ENCODE measurements around the gene DNAH3.
"Not testable (repeated sequence)": the region's sequence is repeated elsewhere in the genome, so short reads cannot be mapped to it uniquely, and the experiment has no call there.

DNAH3 gene

GRCh38 chr16:21071741-21072140 lies 78.9 kb downstream of the DNAH3 start:
- DNase-seq (ENCODE audit: low read depth, low spot score), result no peak
- TF ChIP-seq CTCF (IDR thresholded peaks at IDR 0.05; ENCODE audit: insufficient read depth, low read length, missing control alignments), result no peak
- H3K4me3 ChIP-seq (ENCODE audit: low read depth, low read length), result no peak overlapping the region
- ChIA-PET CTCF (interaction anchor here (1.1 to 4.3 kb wide), 2 partner anchors 9 to 13 kb away, joined by 3 to 20 read pairs; no protein-coding TSS in a partner anchor), POLR2A (no interaction called here)

GRCh38 chr16:21070564-21070963 lies 80.1 kb downstream of the DNAH3 start:
- H3K4me3 ChIP-seq (ENCODE audit: low read depth, low read length), result no peak overlapping the region
- ChIA-PET POLR2A (no interaction called here), CTCF (interaction anchor here (1.2 kb wide), 1 partner anchor 8 kb away, joined by 3 read pairs; no protein-coding TSS in a partner anchor)
- TF ChIP-seq CTCF (IDR thresholded peaks at IDR 0.05; ENCODE audit: insufficient read depth, low read length, missing control alignments), result no peak
- no peak for DNase-seq (ENCODE audit: low read depth, low spot score)

GRCh38 chr16:21069986-21070385 lies 80.7 kb downstream of the DNAH3 start:
- ChIA-PET CTCF (interaction anchor here (1.2 kb wide), 2 partner anchors 9 to 14 kb away, joined by 3 to 4 read pairs; no protein-coding TSS in a partner anchor), POLR2A (no interaction called here)
- no peak overlapping the region for H3K4me3 ChIP-seq (ENCODE audit: low read depth, low read length)
- no peak for TF ChIP-seq CTCF (IDR thresholded peaks at IDR 0.05; ENCODE audit: insufficient read depth, low read length, missing control alignments)
- no peak for DNase-seq (ENCODE audit: low read depth, low spot score)

GRCh38 chr16:21064203-21064602 lies 86.4 kb downstream of the DNAH3 start:
- TF ChIP-seq CTCF (IDR thresholded peaks at IDR 0.05; ENCODE audit: insufficient read depth, low read length, missing control alignments), result no peak
- POLR2A ChIA-PET, result no interaction called here
- DNase-seq (ENCODE audit: low read depth, low spot score), result no peak
- H3K4me3 ChIP-seq (ENCODE audit: low read depth, low read length), result no peak overlapping the region
- CTCF ChIA-PET, result no interaction called here

- H3K4me3 ChIP-seq (ENCODE audit: low read depth, low read length); DNase-seq (ENCODE audit: low read depth, low spot score); POLR2A ChIA-PET; CTCF ChIA-PET: not testable (repeated sequence)
Observed at GRCh38 chr16:21063314-21063713, 87.3 kb downstream of the DNAH3 start.

- POLR2A ChIA-PET, result no interaction called here
- no peak overlapping the region for H3K4me3 ChIP-seq (ENCODE audit: low read depth, low read length)
- DNase-seq (ENCODE audit: low read depth, low spot score), result no peak
- CTCF ChIA-PET, result interaction anchor here (0.6 to 0.9 kb wide), 2 partner anchors 25 to 249 kb away, joined by 3 read pairs; no protein-coding TSS in a partner anchor
- TF ChIP-seq CTCF (IDR thresholded peaks at IDR 0.05; ENCODE audit: insufficient read depth, low read length, missing control alignments), result no peak
Observed at GRCh38 chr16:21060027-21060510, 90.6 kb downstream of the DNAH3 start.

GRCh38 chr16:21057875-21058274 lies 92.8 kb downstream of the DNAH3 start:
- no peak for DNase-seq (ENCODE audit: low read depth, low spot score)
- ChIA-PET CTCF (no interaction called here), POLR2A (no interaction called here)
- TF ChIP-seq CTCF (IDR thresholded peaks at IDR 0.05; ENCODE audit: insufficient read depth, low read length, missing control alignments), result no peak
- H3K4me3 ChIP-seq (ENCODE audit: low read depth, low read length), result no peak overlapping the region
